Transverse colon (tissue), 4 donors: ENCODE data around the gene HERC2. TPM values are rescaled to one million over a fixed set of nuclear protein-coding genes. Genes with fewer than 3 reads are reported as not detected.

Source experiments
- DNase-seq: peaks from one replicate; pipeline ENCODE4 v3.0.0-alpha.2; 2019
- H3K27ac ChIP-seq, 4 donors: fragments of 200-600 bp; sonication (generic); 2 replicates each; pipeline ENCODE4 v1.5.1; 2016 to 2018; ENCODE audit warnings: inconsistent platforms in 4 of 4
- H3K27me3 ChIP-seq: fragments of 200-600 bp; sonication (generic); 2 replicates; pipeline ENCODE4 v1.5.1; 2017; ENCODE audit warnings: inconsistent platforms
- H3K36me3 ChIP-seq, 4 donors: fragments of 200-600 bp; sonication (generic); 2 replicates each; pipeline ENCODE4 v1.5.1; 2017 to 2019; ENCODE audit warnings: inconsistent platforms in 4 of 4
- H3K4me1 ChIP-seq, 4 donors: fragments of 200-600 bp; sonication (generic); 2 replicates each; pipeline ENCODE4 v1.5.1; 2017 to 2020; ENCODE audit warnings: inconsistent platforms in 4 of 4
- H3K4me3 ChIP-seq, 4 donors: fragments of 200-600 bp; sonication (generic); 1 replicate in 1 of 4; 2 replicates in 3 of 4; pipeline versions ENCODE4 v1.5.1 to v1.6.1; 2017 to 2019; ENCODE audit warnings: inconsistent platforms in 4 of 4
- H3K9me3 ChIP-seq, 2 donors: fragments of 200-600 bp; sonication (generic); 2 replicates each; pipeline ENCODE4 v1.5.1; 2017 to 2019; ENCODE audit warnings: inconsistent platforms in 2 of 2
- CTCF ChIP-seq, 5 experiments: fragments of 200-600 bp in 3 of 5; fragments of 450-650 bp in 2 of 5; sonication (generic) in 3 of 5; IDR thresholded peaks; 1 replicate in 2 of 5; 2 replicates in 3 of 5; pipeline ENCODE4 v1.5.1; 2016 to 2017; ENCODE audit warnings: antibody characterized with exemption in 5 of 5, inconsistent platforms in 3 of 5, mild to moderate bottlenecking in 2 of 5, moderate library complexity in 1 of 5
- EP300 ChIP-seq: sonication (generic); formaldehyde crosslinking; IDR thresholded peaks from one replicate; pipeline ENCODE4 v1.6.1; 2017; ENCODE audit warnings: antibody characterized with exemption, low read depth
- POLR2A ChIP-seq: fragments of 450-650 bp; IDR thresholded peaks from one replicate; pipeline ENCODE4 v1.6.1; 2016; ENCODE audit warnings: antibody characterized with exemption, mild to moderate bottlenecking, moderate library complexity
- POLR2AphosphoS5 ChIP-seq, 3 donors: sonication (generic); formaldehyde crosslinking; IDR thresholded peaks; one replicate each; pipeline ENCODE4 v1.6.1; 2016; ENCODE audit warnings: antibody characterized with exemption in 3 of 3
- WGBS, 2 donors: methylation state at CpG; one replicate each; pipeline ENCODE4 v1.1.5; 2018; ENCODE audit warnings: low coverage in 1 of 2; 5-methylcytosine and 5-hydroxymethylcytosine counted together
- in situ Hi-C, 4 donors: fragments of 200-750 bp; cut with MboI; loops; one replicate each; pipeline versions ENCODE4 v1.15.0 to v1.15.1; 2017; ENCODE audit warnings: low sequenced_read_pairs in 3 of 4, low pct_ligation_motif_present in 1 of 4, low pct_unique_long_range_greater_than_20kb in 1 of 4
- intact Hi-C: fragments of 100-400 bp; cut with DNase I; formaldehyde crosslinking; loops from one replicate; pipeline ENCODE4 v1.15.1; 2023; ENCODE audit warnings: low total_unique reads
- total RNA-seq, 4 donors: library from RNA; depleted of rRNA; stranded (reverse); fragments of >200 nt; gene quantifications; one replicate each; pipeline ENCODE4 v1.1.0, GENCODE V29; 2016

Gene HERC2
- total RNA-seq, 4 donors from 2014 or later = 64.9 to 182 (median 83.7) TPM

- no peak for DNase-seq
- H3K4me1 ChIP-seq = peaks cover 0 to 18% (median 12%) of the 10 kb centered on the region in 4 donors
- in situ Hi-C loops = no loop called here
- WGBS, 2 donors = 92 to 93% methylated on average over 2 to 9 of the region's 9 CpGs
- intact Hi-C loops = no loop called here
- peaks cover 30% of the 10 kb centered on the region for H3K27me3 ChIP-seq
- no peak overlapping the region for H3K4me3 ChIP-seq
- no peaks in the 10 kb centered on the region for H3K9me3 ChIP-seq
- no peak overlapping the region for H3K27ac ChIP-seq
- H3K36me3 ChIP-seq = no peaks in the 10 kb centered on the region
- TF ChIP-seq POLR2AphosphoS5 (IDR thresholded peaks at IDR 0.05) (no peak), EP300 (no peak)
Measured at GRCh38 chr15:28105224-28105791, 216.7 kb downstream of the HERC2 start.

GRCh38 chr15:28104326-28104725 is 217.7 kb downstream of the HERC2 start:
- Histone ChIP-seq H3K4me1 (peaks cover 0 to 18% (median 15%) of the 10 kb centered on the region in 4 donors), H3K27me3 (peaks cover 40% of the 10 kb centered on the region), H3K27ac (no peak overlapping the region), H3K9me3 (no peaks in the 10 kb centered on the region), H3K36me3 (no peaks in the 10 kb centered on the region), H3K4me3 (no peak overlapping the region)
- WGBS, 2 donors = 94 to 100% methylated on average over 1 to 10 of the region's 10 CpGs
- in situ Hi-C loops = no loop called here
- DNase-seq = no peak
- no peak for TF ChIP-seq POLR2A
- no peak for TF ChIP-seq EP300
- intact Hi-C loops = no loop called here

GRCh38 chr15:28103831-28104230 is 218.1 kb downstream of the HERC2 start:
- H3K4me1 ChIP-seq = peaks cover 0 to 23% (median 20%) of the 10 kb centered on the region in 4 donors
- H3K27ac ChIP-seq = no peak overlapping the region
- peaks cover 45% of the 10 kb centered on the region for H3K27me3 ChIP-seq
- no peak overlapping the region for H3K4me3 ChIP-seq
- WGBS, 2 donors = 17 to 86% methylated on average over 1 to 10 of the region's 10 CpGs
- TF ChIP-seq CTCF (IDR thresholded peaks at IDR 0.05) (no peak), EP300 (no peak), POLR2A (no peak)
- H3K36me3 ChIP-seq = no peaks in the 10 kb centered on the region
- H3K9me3 ChIP-seq = no peaks in the 10 kb centered on the region
- no peak for DNase-seq
- intact Hi-C loops = no loop called here
- in situ Hi-C loops = no loop called here

GRCh38 chr15:28101983-28102441 is 220.0 kb downstream of the HERC2 start:
- peaks cover 53% of the 10 kb centered on the region for H3K27me3 ChIP-seq
- H3K4me3 ChIP-seq = no peak overlapping the region
- WGBS, 2 donors = 82% methylated on average over 9 of the region's 10 CpGs; no CpG with 5 or more reads in 1 of the 2 donors
- TF ChIP-seq POLR2A (no peak), POLR2AphosphoS5 (IDR thresholded peaks at IDR 0.05) (no peak), EP300 (no peak), CTCF (IDR thresholded peaks at IDR 0.05) (no peak)
- no peaks in the 10 kb centered on the region for H3K9me3 ChIP-seq
- in situ Hi-C loops (no loop called here), intact Hi-C loops (no loop called here)
- peaks cover 0 to 25% (median 19%) of the 10 kb centered on the region in 4 donors for H3K4me1 ChIP-seq
- no peak for DNase-seq
- no peaks in the 10 kb centered on the region for H3K36me3 ChIP-seq
- no peak overlapping the region for H3K27ac ChIP-seq

- WGBS, 2 donors = 90% methylated on average over 7 of the region's 8 CpGs; no CpG with 5 or more reads in 1 of the 2 donors
- Histone ChIP-seq H3K4me1 (peaks cover 0 to 25% (median 19%) of the 10 kb centered on the region in 4 donors), H3K9me3 (no peaks in the 10 kb centered on the region), H3K36me3 (no peaks in the 10 kb centered on the region), H3K4me3 (no peak overlapping the region), H3K27me3 (peaks cover 53% of the 10 kb centered on the region), H3K27ac (no peak overlapping the region)
- intact Hi-C loops = no loop called here
- in situ Hi-C loops = no loop called here
- TF ChIP-seq CTCF (IDR thresholded peaks at IDR 0.05) = no peak
- no peak for TF ChIP-seq POLR2A
- no peak for TF ChIP-seq POLR2AphosphoS5 (IDR thresholded peaks at IDR 0.05)
- no peak for TF ChIP-seq EP300
- no peak for DNase-seq
Measured at GRCh38 chr15:28101201-28101600, 220.8 kb downstream of the HERC2 start.
